SJSA1 (cell line): ENCODE measurements around the gene NID2. TPM values are rescaled to one million over a fixed set of nuclear protein-coding genes. Genes with fewer than 3 reads are reported as not detected.

Source experiments
- DNase-seq, 2 experiments: peaks; one replicate each; pipeline ENCODE4 v3.0.0-alpha.2; 2015 to 2020; ENCODE audit warnings: low spot score in 2 of 2, low read depth in 1 of 2
- H3K27ac ChIP-seq: fragments of 250-450 bp; sonication (Bioruptor Pico); 2 replicates; pipeline ENCODE4 v1.5.1; 2020; ENCODE audit warnings: mild to moderate bottlenecking, moderate library complexity
- H3K27me3 ChIP-seq: fragments of 250-450 bp; sonication (Bioruptor Pico); replicated peaks from 2 replicates; pipeline ENCODE4 v1.5.1; 2020; ENCODE audit warnings: mild to moderate bottlenecking, moderate library complexity
- H3K36me3 ChIP-seq: fragments of 250-450 bp; sonication (Bioruptor Pico); 2 replicates; pipeline ENCODE4 v1.5.1; 2020; ENCODE audit warnings: mild to moderate bottlenecking
- H3K4me1 ChIP-seq: fragments of 250-450 bp; sonication (Bioruptor Pico); replicated peaks from 2 replicates; pipeline ENCODE4 v1.6.1; 2021; ENCODE audit warnings: mild to moderate bottlenecking
- H3K4me3 ChIP-seq: fragments of 250-450 bp; sonication (Bioruptor Pico); 2 replicates; pipeline ENCODE4 v1.5.1; 2020; ENCODE audit warnings: mild to moderate bottlenecking
- H3K9me3 ChIP-seq: fragments of 250-450 bp; sonication (Bioruptor Pico); replicated peaks from 2 replicates; pipeline ENCODE4 v1.5.1; 2020; ENCODE audit warnings: mild to moderate bottlenecking
- total RNA-seq: library from RNA; depleted of rRNA; stranded (reverse); fragments of >200 nt; shearing (Covaris generic); gene quantifications from 2 replicates; pipeline ENCODE4 v1.2.3, GENCODE V29; 2014

The NID2 gene
- total RNA-seq, 1 experiment from 2014 or later, result 63.9 TPM

DNA sequence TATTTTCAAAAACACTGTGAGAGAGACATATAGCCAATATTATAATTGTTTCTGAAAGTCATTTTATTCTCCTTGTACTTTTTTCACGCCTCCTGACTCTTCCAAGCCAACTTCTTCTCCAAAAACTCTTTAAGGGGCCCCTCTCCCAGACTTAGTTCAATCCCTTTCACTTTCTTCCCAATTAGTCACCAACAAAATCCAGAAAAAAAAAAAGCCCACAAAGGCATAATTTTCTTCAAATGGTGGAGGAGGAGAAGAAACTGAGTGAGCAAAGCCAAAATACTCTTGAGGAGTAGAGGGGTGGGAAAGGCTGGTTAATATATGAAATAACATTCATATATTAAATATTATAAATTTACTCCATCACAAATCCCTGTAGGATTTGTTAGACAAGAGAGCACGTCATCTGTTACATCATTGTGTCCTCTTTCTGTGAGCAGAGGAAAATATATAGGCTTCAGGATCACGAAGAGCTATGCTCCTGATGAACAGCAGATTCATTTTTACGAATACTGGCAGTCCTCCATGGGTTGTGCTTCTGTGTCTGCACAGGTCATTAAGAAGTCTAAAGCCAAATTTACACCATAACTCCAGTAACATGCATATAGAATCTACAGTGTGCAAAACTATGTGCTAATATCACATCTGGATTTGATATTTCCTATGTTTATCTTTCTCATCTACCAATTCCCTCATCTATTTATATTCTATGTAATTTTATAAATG is 25.9 kb upstream of the NID2 start:
- Histone ChIP-seq H3K36me3 (no peaks in the 10 kb centered on the region), H3K9me3 (no peaks in the 10 kb centered on the region), H3K4me3 (no peak overlapping the region), H3K4me1 (peaks cover 5% of the 10 kb centered on the region), H3K27me3 (no peaks in the 10 kb centered on the region), H3K27ac (no peak overlapping the region)
- DNase-seq, result no peak

DNA sequence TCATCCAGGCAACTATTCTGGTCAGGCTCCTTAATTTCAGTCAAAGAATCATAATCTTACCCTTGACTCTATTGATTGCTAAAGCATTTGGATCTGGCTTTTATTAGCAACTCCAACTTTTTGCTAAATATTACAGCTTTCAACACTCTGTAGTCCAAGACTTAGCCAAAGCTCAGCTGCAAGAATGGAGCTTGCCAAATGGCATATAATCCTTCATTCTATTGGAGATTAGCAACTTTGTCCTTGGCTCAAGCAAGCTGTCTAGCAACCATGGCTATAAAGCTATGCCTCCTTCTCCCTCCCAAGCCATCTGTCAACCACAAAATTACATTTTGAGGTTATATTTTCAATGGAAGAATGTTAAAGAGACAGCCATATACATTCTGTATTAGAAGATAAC is 23.1 kb upstream of the NID2 start:
- Histone ChIP-seq H3K4me1 (peaks cover 31% of the 10 kb centered on the region), H3K9me3 (no peaks in the 10 kb centered on the region), H3K27me3 (no peaks in the 10 kb centered on the region), H3K27ac (no peak overlapping the region), H3K4me3 (no peak overlapping the region), H3K36me3 (no peaks in the 10 kb centered on the region)
- no peak for DNase-seq

DNA sequence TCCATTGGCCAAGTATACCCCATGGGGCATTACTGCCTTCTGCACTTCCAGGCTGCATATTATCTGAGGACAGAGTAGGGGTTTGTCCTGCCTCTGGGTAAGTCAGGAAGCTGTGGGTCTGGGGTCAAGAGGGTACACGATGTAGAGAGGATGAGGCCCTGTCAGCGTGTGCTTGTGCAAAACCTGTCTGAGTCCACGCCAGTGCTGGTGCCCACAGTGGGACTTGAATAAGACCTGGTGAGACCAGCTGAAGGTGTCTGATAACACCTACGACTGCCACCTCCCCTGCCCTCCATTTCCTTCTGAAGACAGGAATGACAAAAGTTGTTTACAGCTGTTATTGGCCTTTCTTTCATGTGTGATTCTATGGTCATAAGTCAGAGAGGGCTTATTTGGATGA is 22.1 kb upstream of the NID2 start:
- no peaks in the 10 kb centered on the region for H3K36me3 ChIP-seq
- peaks cover 39% of the 10 kb centered on the region for H3K4me1 ChIP-seq
- H3K27ac ChIP-seq, result no peak overlapping the region
- no peak for DNase-seq
- no peaks in the 10 kb centered on the region for H3K27me3 ChIP-seq
- no peak overlapping the region for H3K4me3 ChIP-seq
- no peaks in the 10 kb centered on the region for H3K9me3 ChIP-seq

DNA sequence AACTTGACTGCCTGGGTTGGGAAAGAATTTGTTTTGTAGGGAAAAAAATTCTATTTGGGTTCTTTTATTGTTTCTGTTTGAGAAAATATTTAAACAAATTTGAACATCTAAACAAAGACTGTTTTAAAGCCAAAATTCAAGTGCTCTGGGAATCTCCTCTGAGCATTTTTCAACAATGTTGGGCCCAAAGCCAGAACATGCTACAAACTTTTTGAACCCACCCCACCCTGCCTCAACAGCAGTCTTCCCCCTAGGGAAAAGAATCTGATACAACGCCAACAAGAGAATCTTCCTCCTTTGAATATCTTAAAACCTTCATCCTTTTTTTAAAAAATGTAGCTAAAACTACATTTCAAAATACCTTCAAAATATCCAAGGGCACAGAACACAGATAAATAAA is 20.4 kb upstream of the NID2 start:
- no peaks in the 10 kb centered on the region for H3K27me3 ChIP-seq
- H3K4me1 ChIP-seq, result peaks cover 40% of the 10 kb centered on the region
- no peaks in the 10 kb centered on the region for H3K36me3 ChIP-seq
- H3K9me3 ChIP-seq, result peaks cover 6% of the 10 kb centered on the region; the same call in 1 of the 2 replicates
- peak overlapping the region; percentile 42 for H3K27ac ChIP-seq
- peak; percentile 68 to 76 for DNase-seq
- no peak overlapping the region for H3K4me3 ChIP-seq

DNA sequence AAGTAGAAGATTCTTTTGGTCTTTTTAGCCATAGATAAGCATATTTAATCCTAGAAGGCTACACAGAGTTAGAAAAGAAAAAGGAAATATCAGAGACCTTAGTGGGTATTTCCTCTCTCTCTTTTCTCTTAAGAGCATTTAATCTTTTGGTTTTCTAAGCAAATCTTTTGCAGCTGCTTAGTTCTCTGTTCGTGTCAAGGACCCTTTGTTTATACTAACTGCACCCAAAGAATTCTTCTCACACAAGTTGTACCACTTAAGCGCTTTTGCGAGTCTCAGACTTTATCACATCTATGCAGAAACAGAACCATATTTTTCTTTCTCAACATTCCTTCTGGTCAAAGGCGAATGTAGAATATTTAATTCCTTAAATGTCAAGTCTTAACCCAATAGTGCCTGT is 17.9 kb upstream of the NID2 start:
- no peak overlapping the region for H3K4me3 ChIP-seq
- DNase-seq, result peak in 1 of 2 experiments; percentile 67

GRCh38 chr14:52082903-52083302 is 14.0 kb upstream of the NID2 start:
- Histone ChIP-seq H3K9me3 (peaks cover 6% of the 10 kb centered on the region; the same call in 1 of the 2 replicates), H3K27me3 (no peaks in the 10 kb centered on the region), H3K36me3 (no peaks in the 10 kb centered on the region), H3K27ac (no peak overlapping the region), H3K4me1 (peaks cover 61% of the 10 kb centered on the region), H3K4me3 (no peak overlapping the region)
- no peak for DNase-seq

More for the DNA sequence above, 17.9 kb upstream of the NID2 start:
- Histone ChIP-seq H3K27ac (peak overlapping the region; percentile 53), H3K36me3 (no peaks in the 10 kb centered on the region), H3K27me3 (no peaks in the 10 kb centered on the region), H3K4me1 (peaks cover 44% of the 10 kb centered on the region), H3K9me3 (peaks cover 6% of the 10 kb centered on the region; the same call in 1 of the 2 replicates)

- peaks cover 6% of the 10 kb centered on the region; the same call in 1 of the 2 replicates for H3K9me3 ChIP-seq
- no peak overlapping the region for H3K4me3 ChIP-seq
- peaks cover 58% of the 10 kb centered on the region for H3K4me1 ChIP-seq
- no peaks in the 10 kb centered on the region for H3K36me3 ChIP-seq
- H3K27ac ChIP-seq, result peak overlapping the region; percentile 84
- no peaks in the 10 kb centered on the region for H3K27me3 ChIP-seq
- DNase-seq, result no peak
Observed at GRCh38 chr14:52081964-52082363, 13.1 kb upstream of the NID2 start.

DNA sequence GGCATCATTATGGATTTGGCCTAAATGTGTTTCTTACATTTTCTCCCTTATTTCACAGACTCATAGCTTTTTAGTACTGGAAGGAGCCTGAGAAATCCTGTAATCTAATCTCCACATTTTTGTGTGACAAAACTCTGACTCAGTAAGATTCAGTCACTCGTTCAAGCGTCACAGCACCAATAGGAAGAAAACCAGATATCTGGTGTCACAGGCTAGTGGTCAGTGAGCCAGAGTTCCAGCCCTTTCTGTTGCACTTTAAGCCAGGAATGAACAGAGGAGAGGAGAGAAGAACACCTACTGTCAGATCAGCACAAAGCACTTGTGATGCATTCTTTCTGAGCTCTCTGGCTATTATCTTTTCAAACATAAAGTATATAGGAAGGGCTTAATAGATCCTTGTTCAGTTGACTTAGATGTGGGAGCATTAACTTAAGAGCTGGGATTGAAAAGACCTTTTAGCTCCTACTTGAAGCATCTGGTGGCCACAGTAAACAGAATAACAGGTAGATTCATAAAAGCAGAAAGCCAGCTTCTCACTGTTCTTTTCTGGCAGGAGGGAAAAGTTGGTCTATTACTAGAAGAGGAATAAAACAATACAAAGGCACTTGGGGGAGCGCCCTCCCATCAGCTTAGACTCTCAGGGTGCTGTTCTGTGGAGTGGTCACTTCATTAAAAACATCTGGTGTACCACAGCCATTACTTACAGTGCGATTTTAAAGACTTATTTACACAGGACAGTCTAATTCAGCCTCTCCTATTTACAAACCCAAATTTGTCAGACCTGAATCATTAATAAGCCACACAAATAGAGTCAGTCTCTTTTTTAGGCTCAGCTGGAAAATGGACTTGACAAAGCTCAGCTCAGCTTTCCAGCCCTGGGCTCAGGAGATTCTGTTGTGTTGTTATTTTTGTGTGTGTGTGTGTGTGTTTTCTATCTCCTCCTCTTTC is 12.2 kb upstream of the NID2 start:
- Histone ChIP-seq H3K27me3 (no peaks in the 10 kb centered on the region), H3K4me3 (no peak overlapping the region), H3K27ac (peak overlapping the region; percentile 84), H3K4me1 (peaks cover 51% of the 10 kb centered on the region), H3K9me3 (peaks cover 6% of the 10 kb centered on the region; the same call in 1 of the 2 replicates), H3K36me3 (no peaks in the 10 kb centered on the region)
- DNase-seq, result peak; percentile 55 to 81

- peak in 1 of 2 experiments; percentile 74 for DNase-seq
- H3K36me3 ChIP-seq, result no peaks in the 10 kb centered on the region
- peaks cover 6% of the 10 kb centered on the region; the same call in 1 of the 2 replicates for H3K9me3 ChIP-seq
- H3K4me1 ChIP-seq, result peaks cover 49% of the 10 kb centered on the region
- no peaks in the 10 kb centered on the region for H3K27me3 ChIP-seq
- peak overlapping the region; percentile 84 for H3K27ac ChIP-seq
- H3K4me3 ChIP-seq, result no peak overlapping the region
Observed at GRCh38 chr14:52080158-52080800, 11.4 kb upstream of the NID2 start.

GRCh38 chr14:52079239-52079959 is 10.5 kb upstream of the NID2 start:
- Histone ChIP-seq H3K9me3 (no peaks in the 10 kb centered on the region), H3K4me1 (peaks cover 49% of the 10 kb centered on the region), H3K27me3 (no peaks in the 10 kb centered on the region), H3K36me3 (no peaks in the 10 kb centered on the region), H3K4me3 (no peak overlapping the region), H3K27ac (peak overlapping the region; percentile 84)
- DNase-seq, result no peak

DNA sequence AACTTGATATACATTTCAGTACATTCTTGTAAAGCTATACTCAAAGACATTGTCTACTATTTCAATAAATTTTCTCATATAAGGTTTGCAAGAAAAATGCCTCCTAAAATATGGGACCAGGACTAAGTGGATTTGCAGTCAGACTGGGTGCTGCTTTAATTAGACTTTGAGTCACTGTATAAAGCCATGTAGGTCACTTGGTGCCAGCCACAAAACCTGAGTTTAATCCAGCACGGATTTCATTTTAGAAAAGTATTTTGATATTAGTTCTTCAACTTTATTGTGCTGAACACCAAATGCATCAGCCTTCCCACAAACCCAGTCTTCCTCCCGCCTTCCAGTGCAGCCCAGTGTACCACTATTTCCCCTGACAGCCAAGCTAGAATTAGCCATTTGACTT is 9.9 kb upstream of the NID2 start:
- H3K27me3 ChIP-seq, result no peaks in the 10 kb centered on the region
- peak overlapping the region; percentile 35; the same call in 1 of the 2 replicates for H3K27ac ChIP-seq
- H3K36me3 ChIP-seq, result no peaks in the 10 kb centered on the region
- no peak for DNase-seq
- peaks cover 49% of the 10 kb centered on the region for H3K4me1 ChIP-seq
- H3K4me3 ChIP-seq, result no peak overlapping the region
- H3K9me3 ChIP-seq, result no peaks in the 10 kb centered on the region

GRCh38 chr14:52078095-52078531 is 9.3 kb upstream of the NID2 start:
- H3K27ac ChIP-seq, result peak overlapping the region; percentile 35
- DNase-seq, result no peak
- peaks cover 54% of the 10 kb centered on the region for H3K4me1 ChIP-seq
- no peaks in the 10 kb centered on the region for H3K9me3 ChIP-seq
- H3K36me3 ChIP-seq, result no peaks in the 10 kb centered on the region
- H3K27me3 ChIP-seq, result no peaks in the 10 kb centered on the region
- no peak overlapping the region for H3K4me3 ChIP-seq
